Nephron progenitor cell (in vitro differentiated cells): ENCODE data around the gene TMSB10.

ENCODE experiments used
- DNase-seq: peaks from one replicate; pipeline ENCODE4 v3.0.0; 2021
- H3K27ac Mint-ChIP-seq: 2 replicates; pipeline ENCODE4 v1.8.0; 2021; ENCODE audit warnings: mild to moderate bottlenecking, moderate library complexity, mixed read lengths
- H3K27me3 Mint-ChIP-seq: 2 replicates; pipeline ENCODE4 v1.8.0; 2021; ENCODE audit warnings: mild to moderate bottlenecking, low read depth, mixed read lengths; ENCODE audit not compliant: poor library complexity
- H3K36me3 Mint-ChIP-seq: 2 replicates; pipeline ENCODE4 v1.8.0; 2021; ENCODE audit warnings: low read depth, mixed read lengths
- H3K4me1 Mint-ChIP-seq: 2 replicates; pipeline ENCODE4 v1.8.0; 2021; ENCODE audit warnings: mixed read lengths
- H3K4me3 Mint-ChIP-seq: 2 replicates; pipeline ENCODE4 v1.8.0; 2021; ENCODE audit warnings: mild to moderate bottlenecking, moderate library complexity, mixed read lengths
- H3K9me3 Mint-ChIP-seq: 2 replicates; pipeline ENCODE4 v1.8.0; 2021; ENCODE audit warnings: mild to moderate bottlenecking, moderate library complexity, mixed read lengths
- CTCF ChIP-seq: fragments of 200-600 bp; sonication (generic); IDR thresholded peaks from 2 replicates; pipeline ENCODE4 v1.5.0; 2021; ENCODE audit warnings: antibody characterized with exemption

TMSB10 gene

GRCh38 chr2:84878896-84879583, 26.4 kb upstream of the TMSB10 start:
- Mint-ChIP-seq H3K4me1 (peaks cover 26% of the 10 kb centered on the region), H3K27me3 (peaks cover 83% of the 10 kb centered on the region), H3K36me3 (no peaks in the 10 kb centered on the region), H3K4me3 (peak overlapping the region; percentile 86), H3K27ac (no peak overlapping the region), H3K9me3 (no peaks in the 10 kb centered on the region)
- no peak for DNase-seq
- no peak for TF ChIP-seq CTCF

- H3K27me3 Mint-ChIP-seq, result peaks cover 87% of the 10 kb centered on the region
- no peak for TF ChIP-seq CTCF
- H3K4me1 Mint-ChIP-seq, result peaks cover 26% of the 10 kb centered on the region
- no peaks in the 10 kb centered on the region for H3K36me3 Mint-ChIP-seq
- H3K27ac Mint-ChIP-seq, result no peak overlapping the region
- H3K9me3 Mint-ChIP-seq, result no peaks in the 10 kb centered on the region
- peak overlapping the region; percentile 86 for H3K4me3 Mint-ChIP-seq
- peak; percentile 36 for DNase-seq
Measured at GRCh38 chr2:84879584-84880394, 25.7 kb upstream of the TMSB10 start.

GRCh38 chr2:84880395-84880644, 25.1 kb upstream of the TMSB10 start:
- peak overlapping the region; percentile 86 for H3K4me3 Mint-ChIP-seq
- H3K9me3 Mint-ChIP-seq, result no peaks in the 10 kb centered on the region
- peaks cover 26% of the 10 kb centered on the region for H3K4me1 Mint-ChIP-seq
- no peaks in the 10 kb centered on the region for H3K36me3 Mint-ChIP-seq
- no peak overlapping the region for H3K27ac Mint-ChIP-seq
- DNase-seq, result no peak
- H3K27me3 Mint-ChIP-seq, result peaks cover 85% of the 10 kb centered on the region
- no peak for TF ChIP-seq CTCF

- peaks cover 81% of the 10 kb centered on the region for H3K27me3 Mint-ChIP-seq
- TF ChIP-seq CTCF, result no peak
Measured at GRCh38 chr2:84880645-84881521, 24.6 kb upstream of the TMSB10 start, which contains the start of gene TRABD2A. TSS of gene TRABD2A (minus strand) at chr2:84881084. CDS start at chr2:84881039, 45 bp downstream.

GRCh38 chr2:84881581-84882413, 23.7 kb upstream of the TMSB10 start:
- peak; percentile 81 for DNase-seq
- Mint-ChIP-seq H3K9me3 (no peaks in the 10 kb centered on the region), H3K27ac (no peak overlapping the region), H3K27me3 (peaks cover 82% of the 10 kb centered on the region), H3K4me3 (peak overlapping the region; percentile 88), H3K36me3 (no peaks in the 10 kb centered on the region), H3K4me1 (peaks cover 26% of the 10 kb centered on the region)
- peak; percentile 70 for TF ChIP-seq CTCF

More at GRCh38 chr2:84880645-84881521, 24.6 kb upstream of the TMSB10 start, which contains the start of gene TRABD2A:
- Mint-ChIP-seq H3K4me1 (peaks cover 26% of the 10 kb centered on the region), H3K36me3 (no peaks in the 10 kb centered on the region), H3K9me3 (no peaks in the 10 kb centered on the region), H3K27ac (no peak within 1 kb of the TSS), H3K4me3 (peak within 1 kb of the TSS; percentile 88)
- DNase-seq, result peak; percentile 47
